GM18951 (cell line): Measurements from ENCODE around the gene SCIN.
"Not testable (repeated sequence)": the region's sequence is repeated elsewhere in the genome, so short reads cannot be mapped to it uniquely, and the experiment has no call there.

Experiments
- POLR2A ChIP-seq: IDR thresholded peaks from 4 replicates; pipeline ENCODE4 v1.6.1; 2011; ENCODE audit warnings: mild to moderate bottlenecking; ENCODE audit not compliant: insufficient read length, insufficient read depth; ENCODE audit errors: extremely low read depth
- in situ Hi-C: fragments of 300-500 bp; cut with MboI; formaldehyde crosslinking; loops from one replicate; pipeline ENCODE4 v1.12.0; 2022; ENCODE audit warnings: low sequenced_read_pairs, mixed read lengths, inconsistent platforms; ENCODE audit not compliant: unreplicated experiment

The SCIN gene

GRCh38 chr7:12650080-12650479 lies 79.6 kb downstream of the SCIN start:
- TF ChIP-seq POLR2A, result no peak
- in situ Hi-C loops, result no loop called here

GRCh38 chr7:12653110-12653509 lies 82.6 kb downstream of the SCIN start:
- TF ChIP-seq POLR2A, result no peak
- in situ Hi-C loops, result no loop called here

- in situ Hi-C loops, result no loop called here
- no peak for TF ChIP-seq POLR2A
Observed at GRCh38 chr7:12653518-12653917, 83.0 kb downstream of the SCIN start.

GRCh38 chr7:12655161-12655560 lies 84.6 kb downstream of the SCIN start:
- TF ChIP-seq POLR2A, result no peak
- in situ Hi-C loops, result no loop called here

- in situ Hi-C loops, result not testable (repeated sequence)
Observed at GRCh38 chr7:12660423-12660822, 89.9 kb downstream of the SCIN start.

- in situ Hi-C loops, result not testable (repeated sequence)
Observed at GRCh38 chr7:12660986-12661385, 90.5 kb downstream of the SCIN start.

GRCh38 chr7:12661581-12661980 lies 91.1 kb downstream of the SCIN start:
- TF ChIP-seq POLR2A, result no peak
- in situ Hi-C loops, result no loop called here

- TF ChIP-seq POLR2A, result no peak
- in situ Hi-C loops, result no loop called here
Observed at GRCh38 chr7:12670000-12670729, 99.6 kb downstream of the SCIN start.

GRCh38 chr7:12670743-12671520 lies 100.4 kb downstream of the SCIN start:
- TF ChIP-seq POLR2A, result no peak
- in situ Hi-C loops, result no loop called here

GRCh38 chr7:12673436-12673835 lies 102.9 kb downstream of the SCIN start:
- in situ Hi-C loops, result not testable (repeated sequence)

- TF ChIP-seq POLR2A, result no peak
- in situ Hi-C loops, result no loop called here
Observed at GRCh38 chr7:12674053-12674452, 103.5 kb downstream of the SCIN start.

GRCh38 chr7:12674861-12675260 lies 104.3 kb downstream of the SCIN start:
- in situ Hi-C loops, result no loop called here

GRCh38 chr7:12683678-12684585 lies 113.4 kb downstream of the SCIN start:
- no peak for TF ChIP-seq POLR2A
- in situ Hi-C loops, result no loop called here

More at GRCh38 chr7:12674861-12675260, 104.3 kb downstream of the SCIN start:
- TF ChIP-seq POLR2A, result no peak
